ENCODE data around the gene SEPSECS. TPM values are rescaled to one million over a fixed set of nuclear protein-coding genes. Genes with fewer than 3 reads are reported as not detected.
"Not testable (repeated sequence)": the region's sequence is repeated elsewhere in the genome, so short reads cannot be mapped to it uniquely, and the experiment has no call there.

SEPSECS gene
- total RNA-seq, 1 experiment from 2014 or later = 5.2 TPM

DNA sequence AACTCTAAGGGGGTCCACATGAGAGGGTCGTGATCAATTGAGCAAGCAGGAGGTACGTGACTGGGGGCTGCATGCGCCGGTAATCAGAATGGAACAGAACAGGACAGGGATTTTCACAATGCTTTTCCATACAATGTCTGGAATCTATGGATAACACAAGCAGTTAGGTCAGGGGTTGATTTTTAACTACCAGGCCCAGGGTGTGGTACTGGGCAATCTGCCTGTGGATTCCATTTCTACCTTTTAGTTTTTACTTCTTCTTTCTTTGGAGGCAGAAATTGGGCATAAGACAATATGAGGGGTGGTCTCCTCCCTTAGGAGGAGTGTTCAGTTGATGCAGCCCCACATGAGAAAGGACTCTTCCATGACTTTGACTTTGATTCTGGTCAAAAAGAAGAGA is 76.8 kb downstream of the SEPSECS start:
- not testable (repeated sequence) for DNase-seq (ENCODE audit: low read depth)

DNA sequence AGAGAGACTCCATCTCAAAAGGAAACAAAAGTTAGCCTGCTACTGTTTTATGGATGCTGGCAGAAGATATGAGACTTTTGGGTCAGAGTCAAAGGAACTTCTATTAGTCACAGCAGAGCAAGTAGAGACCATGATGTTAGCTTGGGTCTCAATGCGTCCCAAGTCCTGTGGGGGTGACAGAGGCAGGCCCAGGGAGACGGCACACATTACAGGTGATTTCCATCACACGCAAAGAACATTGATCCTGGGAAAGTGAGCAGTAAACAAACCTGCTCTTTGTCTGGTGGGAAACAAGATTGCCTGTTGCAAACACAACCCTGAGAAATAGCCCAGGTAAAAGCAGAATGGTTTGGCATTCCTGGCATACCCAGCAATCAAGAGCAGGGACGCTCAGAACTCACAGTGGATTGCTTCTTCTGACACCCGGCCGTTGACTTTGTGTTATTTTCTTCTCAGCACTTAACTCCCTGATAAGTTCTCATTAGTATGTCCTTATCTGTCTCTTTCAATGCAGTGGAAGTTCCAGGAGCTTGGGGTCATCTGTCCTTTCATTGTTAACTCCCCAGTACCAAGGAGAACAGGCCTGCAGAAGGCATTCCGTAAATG is 78.3 kb downstream of the SEPSECS start:
- no peak for DNase-seq (ENCODE audit: low read depth)

DNA sequence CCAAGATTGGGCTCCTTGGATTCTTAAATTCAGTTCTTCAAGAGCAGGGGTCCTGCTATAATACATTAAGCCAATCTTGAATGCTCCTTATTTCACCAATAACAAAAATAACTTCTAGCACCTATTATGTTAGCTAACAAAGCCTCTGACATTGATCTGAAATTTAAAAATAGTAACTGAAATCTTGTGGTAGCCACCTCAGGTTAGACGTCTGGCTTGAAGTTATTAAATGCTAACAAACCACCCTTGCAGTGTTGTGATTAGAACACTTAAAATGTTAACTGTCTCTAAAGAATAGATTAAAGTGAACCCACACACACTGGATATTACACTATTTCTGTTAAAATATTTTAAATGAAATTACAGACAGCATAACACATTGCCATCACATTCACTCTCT is 79.7 kb downstream of the SEPSECS start:
- DNase-seq (ENCODE audit: low read depth) = no peak

DNA sequence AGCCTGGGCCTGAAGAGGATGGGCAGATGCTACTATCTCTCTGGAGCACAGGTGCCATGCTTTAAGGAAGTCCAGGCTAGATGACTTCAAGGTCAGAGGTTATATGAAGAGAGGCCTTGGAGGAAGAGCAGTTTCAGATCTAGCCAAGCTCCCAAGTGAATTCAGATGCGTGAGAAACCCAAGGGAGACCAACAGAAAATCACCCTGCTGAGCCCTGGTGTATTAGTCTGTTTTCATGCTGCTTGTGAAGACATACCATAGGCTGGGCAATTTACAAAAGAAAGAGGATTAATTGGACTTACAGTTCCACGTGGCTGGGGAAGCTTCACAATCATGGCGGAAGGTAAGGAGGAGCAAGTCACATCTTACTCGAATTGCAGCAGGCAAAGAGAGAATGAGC is 81.7 kb downstream of the SEPSECS start:
- no peak for DNase-seq (ENCODE audit: low read depth)

DNA sequence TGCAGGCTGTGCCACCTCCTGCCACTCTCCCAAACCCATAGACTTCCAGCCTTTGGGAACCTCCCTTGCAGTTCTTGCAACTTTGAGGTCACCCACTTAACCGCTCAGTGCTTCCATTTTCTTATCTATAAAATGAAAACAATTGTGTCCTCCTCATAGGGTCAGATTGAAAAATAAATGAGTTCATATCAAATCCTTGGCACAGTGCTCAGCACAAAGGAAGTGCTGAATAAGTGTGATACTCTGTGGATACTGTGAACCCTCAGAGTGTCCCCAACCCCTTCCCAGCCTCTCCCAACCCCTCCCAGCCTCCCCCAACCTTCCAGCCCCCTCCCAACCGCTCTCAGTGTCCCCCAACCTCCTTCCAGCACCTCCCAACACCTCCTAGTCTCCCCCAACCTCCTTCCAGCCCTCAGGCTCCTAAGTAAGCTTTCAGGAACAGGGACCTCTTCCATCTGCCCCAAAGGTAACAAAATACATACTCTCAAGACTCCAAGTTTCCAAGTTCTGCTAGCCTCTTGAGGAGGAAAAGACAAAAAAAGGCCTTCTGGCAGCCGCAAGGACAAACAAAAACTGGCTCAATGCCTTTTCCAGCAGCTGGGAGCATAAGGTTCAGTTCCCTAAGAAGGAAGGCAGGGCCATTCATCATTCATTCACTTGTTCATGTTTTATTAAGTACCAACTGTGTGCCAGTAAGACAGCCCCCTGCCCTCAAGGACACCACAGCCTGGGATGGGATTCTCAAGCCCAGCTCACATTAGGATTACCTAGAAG is 83.4 kb downstream of the SEPSECS start:
- no peak for DNase-seq (ENCODE audit: low read depth)

DNA sequence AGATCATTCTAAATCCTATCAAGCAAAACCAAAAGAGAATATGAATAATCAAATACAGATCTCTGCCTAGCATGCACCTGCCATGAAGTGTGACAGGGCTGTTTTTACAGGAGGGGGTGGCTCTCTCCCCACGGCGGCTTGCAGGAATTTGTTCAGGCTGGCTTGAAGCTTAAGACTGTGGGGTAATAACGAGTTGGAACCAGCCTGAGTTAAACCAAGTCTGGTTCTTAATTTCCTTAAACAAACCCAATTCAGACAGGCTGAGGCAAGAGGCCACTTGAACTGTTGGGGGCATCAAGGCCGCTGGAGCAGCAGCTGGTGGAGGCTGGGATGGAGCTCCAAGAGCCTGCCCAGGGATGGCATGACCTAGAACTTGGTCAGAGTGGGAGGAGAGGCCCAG is 84.4 kb downstream of the SEPSECS start:
- DNase-seq (ENCODE audit: low read depth) = no peak

DNA sequence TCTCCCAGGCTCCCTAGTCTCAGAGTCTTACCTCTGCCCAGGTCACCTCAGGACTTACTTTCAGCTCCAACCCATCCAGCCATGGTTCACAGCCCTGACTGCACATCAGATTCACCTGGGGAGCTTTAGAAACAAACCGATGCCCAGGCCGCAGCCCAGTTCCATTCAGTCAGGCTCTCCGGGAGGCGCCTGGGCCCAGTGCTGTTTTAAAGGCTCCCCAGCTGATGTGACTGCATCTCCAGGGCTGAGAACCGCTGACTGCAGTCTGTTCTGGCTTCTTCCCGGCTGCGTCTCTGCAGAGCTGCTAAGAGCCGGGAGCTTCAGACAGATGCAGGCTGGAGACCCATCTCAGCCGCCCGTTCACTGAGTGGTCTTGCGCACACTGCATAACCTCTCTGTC is 85.1 kb downstream of the SEPSECS start:
- no peak for DNase-seq (ENCODE audit: low read depth)

DNA sequence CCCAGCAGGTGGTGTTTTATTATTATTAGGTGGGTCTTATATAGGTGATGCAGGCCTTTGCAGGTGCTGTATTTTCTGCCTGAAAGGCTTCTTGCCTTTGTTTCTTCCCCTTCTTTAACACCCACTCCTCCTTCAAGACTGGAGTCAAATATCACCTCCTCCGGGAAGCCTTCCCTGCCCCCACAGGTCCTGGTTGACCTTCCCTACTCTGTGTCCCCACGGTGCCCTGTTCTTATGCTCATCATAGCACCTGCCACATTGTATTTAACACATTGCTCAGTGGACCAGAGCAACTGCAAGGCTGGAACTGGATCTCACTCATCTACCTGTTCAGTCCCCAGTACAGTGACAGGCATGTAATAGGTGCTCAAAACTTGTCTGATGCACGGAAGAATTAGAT is 89.7 kb downstream of the SEPSECS start:
- DNase-seq (ENCODE audit: low read depth) = no peak

Other genes starting within 250 kb of the SEPSECS start
- gene CCDC149, start 247.4 kb downstream of the SEPSECS start, total RNA-seq (2014; rRNA removed) = 2.2 and 3.0 TPM in 2 replicates
- not detected in 2 replicates for gene LGI2, start 129.5 kb downstream of the SEPSECS start, total RNA-seq (2014; rRNA removed)
- gene PI4K2B, start 73.6 kb upstream of the SEPSECS start, total RNA-seq (2014; rRNA removed) = 44.3 and 45.7 TPM in 2 replicates
- gene ZCCHC4, start 152.3 kb upstream of the SEPSECS start, total RNA-seq (2014; rRNA removed) = 14.8 and 16.9 TPM in 2 replicates
- 29.4 and 30.8 TPM in 2 replicates for gene ANAPC4, start 216.8 kb upstream of the SEPSECS start, total RNA-seq (2014; rRNA removed)